GM19455 (cell line): ENCODE measurements around the gene TMCC1.
"Not testable (repeated sequence)": the region's sequence is repeated elsewhere in the genome, so short reads cannot be mapped to it uniquely, and the experiment has no call there.

Experiments
- ATAC-seq: cut with Tn5 transposase; IDR thresholded peaks from one replicate; pipeline ENCODE4 v1.9.1; 2021; ENCODE audit not compliant: unreplicated experiment

Gene TMCC1

GRCh38 chr3:129734449-129734848, 159.1 kb downstream of the TMCC1 start:
- ATAC-seq, result no peak

GRCh38 chr3:129732200-129732876, 161.2 kb downstream of the TMCC1 start:
- ATAC-seq, result no peak

GRCh38 chr3:129727707-129728106, 165.8 kb downstream of the TMCC1 start:
- no peak for ATAC-seq

GRCh38 chr3:129723558-129724324, 169.8 kb downstream of the TMCC1 start:
- no peak for ATAC-seq

GRCh38 chr3:129722527-129722926, 171.0 kb downstream of the TMCC1 start:
- ATAC-seq, result no peak

- no peak for ATAC-seq
Measured at GRCh38 chr3:129718201-129718600, 175.3 kb downstream of the TMCC1 start.

- no peak for ATAC-seq
Measured at GRCh38 chr3:129715854-129716253, 177.7 kb downstream of the TMCC1 start.

GRCh38 chr3:129708328-129708861, 185.1 kb downstream of the TMCC1 start:
- ATAC-seq, result no peak

- ATAC-seq, result no peak
Measured at GRCh38 chr3:129705274-129705673, 188.2 kb downstream of the TMCC1 start.

GRCh38 chr3:129703913-129704312, 189.6 kb downstream of the TMCC1 start:
- ATAC-seq, result no peak

- no peak for ATAC-seq
Measured at GRCh38 chr3:129702934-129703712, 190.4 kb downstream of the TMCC1 start.

GRCh38 chr3:129701161-129701560, 192.3 kb downstream of the TMCC1 start:
- ATAC-seq, result no peak

- no peak for ATAC-seq
Measured at GRCh38 chr3:129699612-129700011, 193.9 kb downstream of the TMCC1 start.

GRCh38 chr3:129699199-129699598, 194.3 kb downstream of the TMCC1 start:
- ATAC-seq, result no peak

- no peak for ATAC-seq
Measured at GRCh38 chr3:129697229-129697969, 196.1 kb downstream of the TMCC1 start.

GRCh38 chr3:129696430-129696829, 197.1 kb downstream of the TMCC1 start:
- ATAC-seq, result not testable (repeated sequence)

- ATAC-seq, result no peak
Measured at GRCh38 chr3:129695230-129695629, 198.3 kb downstream of the TMCC1 start.

GRCh38 chr3:129694228-129694627, 199.3 kb downstream of the TMCC1 start:
- no peak for ATAC-seq

- no peak for ATAC-seq
Measured at GRCh38 chr3:129692743-129693142, 200.8 kb downstream of the TMCC1 start.

- ATAC-seq, result no peak
Measured at GRCh38 chr3:129690963-129691362, 202.5 kb downstream of the TMCC1 start.

GRCh38 chr3:129690406-129690805, 203.1 kb downstream of the TMCC1 start:
- ATAC-seq, result no peak
